Measurements from ENCODE around the gene PCSK7.

GRCh38 chr11:117197006-117197405 lies 34.9 kb downstream of the PCSK7 start:
- TF ChIP-seq CTCF (IDR thresholded peaks at IDR 0.05) (no peak), POLR2A (IDR thresholded peaks at IDR 0.05) (no peak)
